Breast epithelium (tissue), 3 donors: ENCODE data around the gene DNPEP.

Experiments used
- CTCF ChIP-seq, 3 donors: fragments of 450-650 bp; IDR thresholded peaks; one replicate each; pipeline ENCODE4 v1.5.1; 2016 to 2017; ENCODE audit warnings: antibody characterized with exemption in 3 of 3, mild to moderate bottlenecking in 3 of 3, moderate library complexity in 3 of 3
- POLR2AphosphoS5 ChIP-seq, 3 donors: sonication (generic); formaldehyde crosslinking; IDR thresholded peaks; one replicate each; pipeline ENCODE4 v1.6.1; 2017; ENCODE audit warnings: antibody characterized with exemption in 3 of 3

DNA sequence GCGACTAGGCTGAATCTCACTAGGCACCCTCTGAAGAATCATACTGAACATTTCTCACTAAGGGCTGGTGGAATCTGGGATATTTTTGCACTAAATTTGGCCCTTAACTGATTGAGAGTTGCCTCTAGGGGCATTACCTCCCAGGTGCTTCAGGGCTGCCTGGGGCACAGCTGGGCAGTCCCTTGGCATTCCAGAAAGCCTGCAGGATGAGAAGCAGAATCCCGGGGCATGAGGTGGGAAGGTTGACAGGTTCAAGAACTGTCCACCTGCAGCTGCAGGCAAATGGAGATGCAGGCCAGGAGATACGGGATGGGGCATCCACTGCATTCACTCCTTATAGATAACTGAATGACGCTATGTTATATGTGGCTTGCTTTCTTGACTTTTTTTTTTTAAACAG is 62.6 kb downstream of the DNPEP start:
- TF ChIP-seq CTCF (IDR thresholded peaks at IDR 0.05) (no peak), POLR2AphosphoS5 (IDR thresholded peaks at IDR 0.05) (no peak)
